GM21390 (cell line): ENCODE results near the gene DLX2.
"Not testable (repeated sequence)": the region's sequence is repeated elsewhere in the genome, so short reads cannot be mapped to it uniquely, and the experiment has no call there.

Experiments
- ATAC-seq: cut with Tn5 transposase; IDR thresholded peaks from one replicate; pipeline ENCODE4 v1.9.1; 2021; ENCODE audit not compliant: unreplicated experiment

The DLX2 gene

DNA sequence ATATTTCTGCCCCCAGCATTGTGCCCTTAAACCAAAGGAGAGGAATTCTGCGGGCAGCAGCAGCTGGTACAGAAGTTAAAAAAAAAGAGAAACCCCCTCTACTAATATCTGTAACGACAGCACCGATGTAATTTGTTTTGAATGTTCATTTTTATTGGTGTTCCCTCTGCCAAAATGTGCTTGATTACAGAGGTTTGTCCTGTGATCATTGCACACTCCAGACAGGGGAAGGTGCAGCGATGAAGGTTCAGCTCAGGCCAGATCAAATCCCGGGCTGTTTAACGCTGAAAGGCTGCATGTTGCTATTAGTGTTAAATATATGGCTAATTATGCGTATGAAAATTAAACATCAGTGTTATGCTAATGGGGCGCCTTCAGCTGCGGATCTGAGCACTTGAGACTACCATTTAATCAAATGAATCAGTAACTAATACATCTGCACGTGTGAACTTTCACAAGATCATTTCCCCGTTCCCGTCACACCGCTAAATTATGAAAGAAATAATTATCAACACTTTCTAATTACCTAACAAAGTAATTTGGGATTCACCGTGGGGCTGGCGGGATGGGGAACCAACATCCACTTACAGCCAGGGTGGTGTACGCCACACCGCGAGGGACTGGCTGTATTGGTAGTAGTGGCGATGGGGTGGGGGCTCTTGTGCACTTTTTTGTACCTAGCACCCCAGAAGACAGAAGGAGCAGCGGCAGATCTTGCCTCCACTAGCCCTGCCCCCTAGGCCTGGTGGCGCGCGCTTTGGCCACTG, 18.9 kb downstream of the DLX2 start:
- ATAC-seq: no peak

DNA sequence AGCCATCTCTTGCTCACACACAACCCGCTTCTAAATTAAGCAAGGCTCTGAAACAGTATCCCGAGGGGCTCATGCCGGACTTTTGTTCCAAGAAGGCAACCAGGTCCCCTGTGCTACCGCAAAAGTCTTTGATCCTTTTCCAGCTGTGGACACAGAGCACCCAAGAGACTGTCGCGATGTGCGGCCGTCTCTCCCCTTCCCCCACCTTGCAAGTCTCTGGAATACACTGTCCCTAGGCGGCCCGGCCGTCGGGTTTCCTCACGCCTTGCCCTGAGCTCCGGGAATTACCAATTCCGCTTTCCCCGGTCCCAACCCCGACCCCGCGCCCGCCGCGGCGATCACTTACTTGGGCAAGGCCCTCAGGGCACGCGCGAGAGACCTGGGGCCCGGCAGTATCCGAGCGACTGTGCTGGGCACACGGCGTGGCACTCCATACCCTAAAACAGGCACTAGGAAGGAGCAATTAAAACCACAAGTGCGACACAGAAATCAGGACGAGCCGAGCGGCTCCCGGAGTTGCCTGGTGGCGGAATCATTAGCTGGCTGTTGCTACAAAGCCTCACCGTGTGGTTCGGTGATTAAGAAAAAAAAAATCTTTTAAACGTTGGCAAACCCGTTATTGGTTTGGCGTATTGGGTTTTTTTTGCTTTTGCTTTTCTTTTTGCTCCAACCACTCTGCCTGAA, 19.6 kb downstream of the DLX2 start:
- no peak for ATAC-seq

DNA sequence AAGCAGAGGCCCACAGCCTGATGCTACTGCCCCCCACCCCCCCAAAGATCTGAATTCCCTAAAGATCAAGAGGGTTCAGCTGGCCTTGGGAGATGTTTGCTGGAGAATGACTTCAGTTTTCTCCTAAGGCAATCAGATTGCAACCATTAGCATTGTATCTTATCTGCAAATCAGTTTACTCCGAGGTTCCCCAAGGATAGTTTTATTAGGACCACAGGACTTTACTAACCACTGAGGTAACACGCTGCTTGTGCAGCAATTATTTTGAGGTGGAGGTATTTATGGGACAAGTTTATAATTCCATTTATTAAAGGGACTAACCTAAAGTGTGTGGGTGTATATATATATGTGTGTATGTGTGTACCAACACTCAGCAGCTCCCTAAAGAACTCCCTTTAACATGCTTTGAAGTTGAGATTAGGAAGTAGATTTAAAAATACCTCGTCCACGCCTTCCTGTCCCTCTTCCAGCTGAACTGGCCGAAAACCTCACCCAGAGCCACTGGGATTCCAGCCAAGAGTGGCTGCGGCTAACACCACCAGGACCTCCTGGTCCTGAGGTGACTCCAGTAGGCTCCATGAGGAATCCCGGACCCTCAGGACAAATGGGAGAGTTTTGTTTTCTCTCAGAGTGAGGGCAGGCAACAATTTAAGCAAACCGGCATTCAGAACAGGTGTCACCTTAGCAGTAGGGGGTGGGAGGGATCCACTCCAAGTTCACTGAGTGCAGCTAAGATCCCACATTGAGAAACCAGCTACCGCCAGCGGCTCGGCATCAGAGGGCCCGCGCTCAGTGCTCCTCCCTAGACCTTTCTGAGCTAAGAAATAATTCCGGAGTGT, 20.4 kb downstream of the DLX2 start:
- no peak for ATAC-seq

DNA sequence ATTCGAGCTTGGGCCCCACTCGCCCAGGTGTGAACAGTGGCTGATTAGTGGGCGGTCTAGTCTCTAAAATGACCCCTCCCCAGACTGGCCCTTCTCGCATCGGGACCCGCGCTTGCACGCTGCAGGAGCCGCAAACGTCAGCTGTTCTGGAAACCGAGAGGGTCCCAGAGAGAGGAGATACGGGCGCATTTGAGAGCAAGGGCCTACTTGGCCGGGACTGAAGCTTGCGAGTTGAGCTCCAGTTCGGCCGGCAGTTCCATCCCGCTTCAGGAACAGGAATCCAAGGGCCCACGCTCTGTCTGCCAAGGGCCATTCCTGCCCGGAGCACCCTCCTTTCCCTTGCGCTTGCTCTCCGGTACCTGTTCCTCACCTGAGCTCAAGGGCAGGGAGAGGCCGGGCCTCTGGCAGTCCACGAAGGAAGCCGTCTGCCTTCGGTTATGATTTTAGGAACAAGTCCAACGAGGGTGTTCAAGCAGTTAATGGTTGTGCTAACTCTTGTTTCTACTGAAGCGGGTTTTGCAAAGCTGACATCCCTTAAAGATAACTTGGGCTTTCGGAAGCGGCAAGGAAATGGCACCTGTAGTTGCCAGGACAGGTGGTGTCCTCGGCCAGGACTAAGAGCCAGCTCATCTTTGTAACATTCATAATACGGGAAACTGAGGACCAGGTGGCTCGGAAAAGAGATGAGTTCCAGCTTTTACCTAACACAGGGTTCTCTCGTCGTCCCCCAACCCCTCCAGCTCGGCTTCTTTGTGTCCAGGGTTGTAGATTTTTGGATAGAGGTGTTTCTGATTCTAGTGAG, 21.3 kb downstream of the DLX2 start:
- no peak for ATAC-seq

DNA sequence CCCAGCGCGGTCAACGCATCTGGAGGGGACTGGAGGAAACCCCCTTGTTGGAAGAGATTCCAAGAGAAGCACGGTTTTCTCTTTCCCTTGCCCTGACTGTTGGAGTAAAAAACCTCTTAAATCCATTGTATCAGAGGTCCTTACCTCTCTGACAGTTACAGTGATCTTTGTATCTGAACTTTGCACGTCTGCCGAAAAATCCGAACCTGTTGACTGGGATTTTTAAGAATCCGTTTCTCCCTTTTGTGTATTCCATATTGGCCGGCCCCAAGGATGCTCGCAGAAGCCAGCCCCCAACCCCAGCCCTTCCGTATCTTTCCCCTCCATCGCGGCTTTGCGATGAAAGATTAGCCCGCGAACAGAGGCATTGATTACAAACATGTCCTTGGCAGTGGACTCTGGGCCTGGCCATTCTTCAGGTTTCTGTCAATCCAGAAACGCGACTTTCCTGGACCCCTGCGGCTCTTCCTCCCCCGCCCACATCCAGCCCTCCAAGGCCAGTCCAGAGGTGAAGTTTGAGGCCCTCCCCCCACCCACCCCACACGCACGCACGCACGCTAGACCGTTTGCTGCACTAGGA, 22.0 kb downstream of the DLX2 start:
- ATAC-seq: no peak

DNA sequence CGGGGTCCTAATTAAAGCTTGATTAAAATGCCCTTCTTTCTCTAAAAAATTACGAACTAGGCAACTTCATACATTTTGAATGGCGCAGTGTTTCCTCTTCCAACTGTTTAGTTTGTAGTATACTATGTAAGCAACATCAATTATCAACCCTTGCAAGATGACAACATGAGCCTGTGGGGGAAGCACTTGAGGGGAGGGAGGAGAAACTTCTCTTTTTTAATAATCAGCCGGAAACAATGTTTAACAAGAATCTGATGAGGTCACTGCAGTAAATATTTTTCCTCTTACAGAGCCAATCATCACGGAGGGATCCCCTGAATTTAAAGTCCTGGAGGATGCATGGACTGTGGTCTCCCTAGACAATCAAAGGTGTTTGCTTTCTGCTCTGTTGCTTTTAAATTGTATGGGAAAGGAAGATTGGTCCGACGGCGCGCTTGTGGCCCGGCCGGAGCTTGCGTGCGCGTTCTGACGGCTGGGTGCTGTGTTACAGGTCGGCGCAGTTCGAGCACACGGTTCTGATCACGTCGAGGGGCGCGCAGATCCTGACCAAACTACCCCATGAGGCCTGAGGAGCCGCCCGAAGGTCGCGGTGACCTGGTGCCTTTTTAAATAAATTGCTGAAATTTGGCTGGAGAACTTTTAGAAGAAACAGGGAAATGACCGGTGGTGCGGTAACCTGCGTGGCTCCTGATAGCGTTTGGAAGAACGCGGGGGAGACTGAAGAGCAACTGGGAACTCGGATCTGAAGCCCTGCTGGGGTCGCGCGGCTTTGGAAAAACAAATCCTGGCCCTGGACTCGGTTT, 22.7 kb downstream of the DLX2 start:
- ATAC-seq: no peak

DNA sequence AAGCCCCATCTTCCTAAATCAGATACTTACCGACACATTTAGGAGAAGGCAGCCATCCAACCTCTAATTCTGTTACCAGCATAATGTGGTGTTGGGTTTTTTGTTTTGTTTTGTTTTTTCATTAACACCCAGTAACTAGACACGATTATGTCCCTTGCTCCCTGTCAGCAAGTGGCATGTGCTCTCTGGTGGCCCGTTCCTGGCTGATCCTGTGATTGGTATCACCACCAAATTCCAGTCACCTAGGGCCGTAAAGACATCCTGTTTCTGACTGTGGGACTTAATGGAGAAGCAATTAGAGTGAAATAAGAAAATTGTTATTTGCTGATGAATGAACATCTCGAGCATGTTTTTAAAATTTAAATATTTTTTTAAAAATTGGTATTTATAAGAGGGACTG, 23.3 kb downstream of the DLX2 start:
- ATAC-seq: no peak

DNA sequence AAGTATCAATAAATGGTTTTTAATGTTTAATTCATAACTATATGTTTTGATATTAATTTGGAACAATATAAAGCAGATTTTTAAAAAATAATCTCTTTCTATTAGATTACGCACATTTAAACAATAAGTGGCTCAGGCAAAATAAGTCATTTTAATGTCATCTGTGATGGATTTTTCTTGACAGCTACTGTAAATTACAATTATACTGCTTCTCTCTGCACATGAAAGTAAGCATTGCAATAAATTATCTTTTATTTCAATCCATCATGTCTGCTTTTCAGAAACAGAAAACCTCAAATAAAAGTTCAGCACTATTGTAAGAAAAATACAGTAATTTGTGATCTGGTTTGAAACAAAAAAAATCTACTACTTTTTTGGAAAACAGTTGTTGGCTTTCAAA, 28.4 kb downstream of the DLX2 start:
- no peak for ATAC-seq

DNA sequence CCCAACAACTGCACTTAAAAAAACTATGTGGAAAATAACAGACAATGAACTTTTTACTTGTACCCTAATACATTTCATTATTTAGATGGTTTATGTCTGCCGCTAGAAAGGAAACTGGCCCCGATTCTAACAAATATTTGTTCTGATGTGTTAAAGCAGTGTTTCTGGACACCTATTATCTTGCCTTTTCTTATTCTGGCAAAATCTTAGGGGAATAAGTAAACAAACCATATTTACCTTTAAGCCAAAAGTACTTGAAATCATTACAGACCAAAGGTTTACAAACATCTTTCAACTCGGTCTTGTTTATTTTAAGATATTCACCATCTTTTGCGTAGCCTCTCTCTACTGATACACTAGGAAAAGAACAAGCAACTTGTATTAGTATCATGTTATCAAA, 29.2 kb downstream of the DLX2 start:
- ATAC-seq: no peak

DNA sequence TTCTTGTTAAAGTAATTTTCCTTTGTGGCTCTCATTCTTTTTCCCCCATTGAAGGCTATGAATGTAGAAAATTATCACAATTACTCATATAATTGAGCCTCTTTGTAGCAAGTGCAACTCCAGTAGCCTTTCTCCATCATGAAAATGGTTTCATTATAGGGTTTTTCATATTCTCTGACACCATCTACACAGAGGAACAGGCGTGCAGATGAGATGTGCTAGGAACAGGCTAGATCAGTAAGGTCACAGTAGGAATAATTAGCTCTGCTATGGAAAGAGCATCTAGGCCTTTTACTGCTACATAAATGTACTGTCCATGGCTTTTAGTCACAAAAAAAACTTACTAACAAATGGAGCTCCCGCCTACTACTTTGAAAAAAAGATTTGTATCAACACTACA, 30.0 kb downstream of the DLX2 start:
- ATAC-seq: no peak

DNA sequence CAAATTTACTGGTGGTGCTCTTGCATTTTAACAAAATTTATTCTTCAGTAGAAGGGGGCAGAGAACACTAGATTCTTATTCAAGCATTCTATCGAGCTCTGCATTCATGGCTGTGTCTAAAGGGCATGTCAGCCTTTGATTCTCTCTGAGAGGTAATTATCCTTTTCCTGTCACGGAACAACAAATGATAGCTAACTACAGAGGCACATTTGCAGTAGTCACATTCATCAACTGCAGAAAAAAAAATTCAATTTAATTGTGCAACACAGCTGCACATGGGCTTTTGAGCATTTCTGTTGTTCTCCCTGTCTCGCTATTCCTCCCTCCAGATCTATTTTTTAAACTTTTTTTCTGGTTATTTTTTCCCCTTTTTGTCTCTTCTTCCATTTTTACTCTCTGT, 30.4 kb downstream of the DLX2 start:
- no peak for ATAC-seq

DNA sequence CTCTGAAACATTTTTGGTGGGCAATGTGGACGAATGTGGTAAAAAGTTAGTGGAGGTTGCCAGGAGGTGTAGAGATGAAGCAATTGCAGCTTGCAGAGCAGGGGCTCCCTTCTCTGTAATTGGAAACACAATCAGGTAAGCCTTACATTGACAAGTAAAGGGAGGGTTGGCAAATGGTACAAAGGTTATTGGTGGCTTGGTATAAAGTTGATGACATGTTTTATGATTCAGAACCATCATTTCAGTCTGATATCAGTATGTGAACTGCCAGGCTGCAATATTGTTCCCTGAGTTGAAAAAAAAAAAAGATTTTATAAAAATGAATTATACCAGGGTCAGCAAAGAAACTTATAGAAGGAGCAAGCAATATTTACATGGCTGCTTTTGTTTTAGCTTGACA, 31.8 kb downstream of the DLX2 start:
- no peak for ATAC-seq

DNA sequence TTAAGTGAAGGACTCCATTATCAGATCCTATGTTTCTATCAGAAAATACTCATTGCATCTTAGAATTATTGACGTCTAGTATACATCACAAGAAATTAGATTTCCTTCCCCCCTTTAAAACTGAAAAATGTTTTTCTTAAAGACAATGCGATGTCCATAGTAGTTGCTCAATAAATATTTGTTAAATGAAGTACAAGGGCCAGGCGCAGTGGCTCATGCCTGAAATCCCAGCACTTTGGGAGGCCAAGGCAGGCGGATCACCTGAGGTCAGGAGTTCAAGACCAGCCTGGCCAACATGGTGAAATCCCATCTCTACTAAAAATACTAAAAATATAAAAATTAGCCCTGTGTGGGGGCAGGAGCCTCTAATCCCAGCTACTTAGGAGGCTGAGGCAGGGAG, 34.8 kb downstream of the DLX2 start:
- ATAC-seq: not testable (repeated sequence)

DNA sequence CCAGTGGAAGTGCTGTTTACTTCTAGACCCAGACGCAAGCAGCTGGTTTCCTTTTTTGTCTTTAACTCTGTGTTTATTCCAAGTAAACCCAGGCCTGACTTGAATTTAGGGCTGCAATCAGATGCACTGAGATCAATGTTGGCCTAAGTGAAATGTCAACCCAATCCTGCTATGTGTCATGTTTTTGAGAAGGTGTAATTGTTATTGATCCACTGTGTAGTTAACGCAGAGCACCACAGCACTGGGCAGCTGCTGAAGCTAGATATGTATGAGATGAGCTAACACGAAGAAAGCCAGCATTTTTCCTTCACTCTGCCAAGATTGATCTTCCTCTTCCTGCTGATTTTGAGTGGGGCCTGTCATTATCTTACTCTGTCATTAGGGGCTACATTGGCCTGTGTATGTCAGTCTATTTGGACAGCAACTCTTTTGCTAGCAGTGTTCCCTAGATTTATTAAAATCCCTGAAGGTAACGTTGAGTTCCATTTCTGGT, 36.3 kb downstream of the DLX2 start:
- no peak for ATAC-seq

DNA sequence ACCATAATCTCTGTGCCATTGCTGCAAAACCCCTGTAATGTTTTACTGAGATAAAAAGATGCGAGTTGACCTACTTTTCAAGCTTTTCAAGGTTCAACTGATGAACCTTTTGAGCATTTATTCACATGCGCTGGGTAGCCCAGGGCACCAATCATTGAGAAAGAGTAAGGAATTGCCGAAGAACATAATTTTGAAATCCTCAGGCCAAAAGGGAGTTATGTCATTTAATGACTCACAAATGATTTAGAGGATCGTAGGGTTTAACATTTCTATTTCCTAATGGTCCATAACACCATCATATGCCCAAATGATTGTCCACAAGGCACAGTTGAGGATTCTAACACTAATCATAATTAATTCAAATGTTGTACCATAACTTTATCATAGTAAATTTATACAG, 37.6 kb downstream of the DLX2 start:
- ATAC-seq: no peak

DNA sequence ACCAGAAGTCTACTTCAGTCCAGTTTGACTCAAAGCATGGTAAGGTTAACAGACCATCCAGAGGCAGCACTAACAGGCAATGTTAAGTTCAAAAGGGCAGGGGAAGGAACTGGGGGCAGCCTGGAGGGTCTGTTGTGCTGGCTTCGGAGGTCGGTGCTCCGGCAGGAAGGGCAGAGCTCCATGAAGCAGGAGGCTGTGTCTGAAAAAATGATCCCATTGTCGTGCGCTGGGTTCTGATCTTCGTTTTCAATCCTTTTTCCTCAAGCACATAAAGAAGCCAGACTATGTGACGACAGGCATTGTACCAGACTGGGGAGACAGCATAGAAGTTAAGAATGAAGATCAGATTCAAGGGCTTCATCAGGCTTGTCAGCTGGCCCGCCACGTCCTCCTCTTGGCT, 39.3 kb downstream of the DLX2 start:
- no peak for ATAC-seq

DNA sequence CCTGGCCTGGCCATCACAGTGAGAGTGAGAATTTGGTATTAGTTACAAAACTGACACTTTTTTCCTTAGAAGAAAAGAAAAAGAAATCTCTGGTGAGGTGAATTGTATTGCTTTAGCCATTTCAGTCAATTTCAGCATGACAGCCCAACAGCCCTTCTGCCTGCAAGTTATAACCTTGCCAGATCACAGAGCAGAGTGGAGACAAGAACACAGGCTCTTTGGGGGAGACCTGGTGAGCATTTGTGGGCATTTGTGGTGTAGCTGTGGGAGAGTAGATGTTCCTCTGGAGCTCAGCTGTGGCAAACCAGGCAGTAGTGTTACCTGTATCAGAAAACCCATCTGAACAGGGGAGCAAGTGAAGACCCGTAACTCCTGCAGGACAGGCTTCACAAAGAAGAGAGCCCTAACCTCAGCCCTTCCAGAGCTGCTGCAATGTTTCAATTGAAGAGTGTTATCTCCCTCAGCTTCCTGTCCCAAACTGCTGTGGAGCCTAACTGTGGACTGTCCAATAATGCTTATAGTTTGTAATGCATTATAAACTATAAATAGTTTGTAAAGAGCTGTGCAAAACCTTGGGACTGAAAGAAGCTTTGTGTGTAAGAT, 40.2 kb downstream of the DLX2 start:
- no peak for ATAC-seq

DNA sequence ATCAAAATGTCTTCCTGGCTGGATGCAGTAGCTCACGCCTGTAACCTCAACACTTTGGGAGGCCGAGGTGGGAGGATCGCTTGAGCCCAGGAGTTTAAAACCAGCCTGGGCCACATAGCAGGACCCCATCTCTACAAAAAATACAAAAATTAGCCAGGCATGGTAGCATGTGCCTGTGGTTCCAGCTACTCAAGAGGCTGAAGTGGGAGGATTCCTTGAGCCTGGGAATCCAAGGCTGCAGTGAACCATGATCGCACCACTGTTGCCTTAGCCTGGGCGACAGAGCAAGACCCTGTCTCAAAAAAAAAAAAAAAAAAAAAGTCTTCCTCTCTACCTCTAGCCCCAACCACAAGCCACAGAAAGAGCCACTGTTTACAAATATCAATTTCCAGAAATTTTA, 42.6 kb downstream of the DLX2 start:
- not testable (repeated sequence) for ATAC-seq

DNA sequence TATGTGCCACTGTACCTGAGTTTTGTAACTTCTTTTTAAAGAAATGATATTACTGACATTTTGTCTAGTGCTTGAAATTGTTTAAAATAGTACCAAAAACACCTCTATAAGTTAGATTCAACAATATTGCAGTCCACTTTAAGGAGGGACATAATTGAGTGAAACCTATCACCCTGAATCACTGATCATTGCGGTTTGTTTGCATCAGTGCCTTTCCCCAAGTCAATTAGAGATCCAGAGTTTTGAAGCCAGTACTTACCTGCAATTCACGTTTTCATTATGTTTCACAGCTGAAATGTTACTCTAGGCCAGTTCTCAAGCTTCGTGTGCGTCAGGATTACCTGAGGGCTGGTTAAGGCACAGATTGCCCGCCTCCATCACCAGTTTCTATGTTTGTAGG, 44.0 kb downstream of the DLX2 start:
- no peak for ATAC-seq
